ENCODE data around the gene ABCB1.

- TF ChIP-seq CTCF (IDR thresholded peaks at IDR 0.05; ENCODE audit: low read length) = no peak
- no peak for TF ChIP-seq EZH2 (IDR thresholded peaks at IDR 0.05; ENCODE audit: borderline replicate concordance, low read length)
These were observed 14.5 kb upstream of the ABCB1 start for GRCh38 chr7:87615197-87615596.
